ENCODE results near the gene HS3ST5. TPM values are rescaled to one million over a fixed set of nuclear protein-coding genes. Genes with fewer than 3 reads are reported as not detected.

HS3ST5 gene
- total and polyA plus RNA-seq, 9 donors, result 0.08 TPM; not detected in 8

- DNase-seq, result no peak
- 21 to 26% (median 25%) methylated on average over 7 of the region's 7 CpGs for WGBS, 3 donors
- TF ChIP-seq EP300 (IDR thresholded peaks at IDR 0.05) (no peak), POLR2A (IDR thresholded peaks at IDR 0.05) (no peak), CTCF (IDR thresholded peaks at IDR 0.05) (no peak)
- no peaks in the 10 kb centered on the region for H3K27me3 ChIP-seq
- no peaks in the 10 kb centered on the region for H3K36me3 ChIP-seq
- H3K9me3 ChIP-seq, result no peaks in the 10 kb centered on the region
- no peak overlapping the region for H3K4me3 ChIP-seq
- no peaks in the 10 kb centered on the region for H3K4me1 ChIP-seq (ENCODE audit: insufficient read depth)
- intact Hi-C loops (cut with DNase I), result no loop called here
- H3K27ac ChIP-seq, result no peak overlapping the region
Measured at GRCh38 chr6:114042267-114043016, 300.4 kb downstream of the HS3ST5 start.

DNA sequence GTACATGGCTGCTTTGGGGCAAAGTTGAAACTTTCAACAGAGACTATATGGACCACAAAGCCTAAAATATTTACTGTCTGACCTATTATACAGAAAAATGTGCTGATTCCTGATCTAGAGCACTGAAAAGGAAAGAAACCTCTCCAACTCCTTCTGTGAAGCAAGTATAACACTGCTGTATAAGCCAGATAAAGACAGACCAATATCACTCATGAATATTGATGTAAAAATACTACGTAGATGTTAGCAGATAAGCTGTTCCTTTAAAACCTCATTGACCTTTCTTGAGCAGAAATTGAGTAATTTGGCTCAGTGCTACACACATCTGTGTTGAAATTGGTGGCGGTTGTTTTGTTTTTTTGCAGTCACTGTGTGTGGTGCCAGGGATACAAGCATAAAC, 302.0 kb downstream of the HS3ST5 start:
- Histone ChIP-seq H3K9me3 (no peaks in the 10 kb centered on the region), H3K27me3 (no peaks in the 10 kb centered on the region), H3K4me1 (ENCODE audit: insufficient read depth) (no peaks in the 10 kb centered on the region), H3K36me3 (no peaks in the 10 kb centered on the region), H3K4me3 (no peak overlapping the region), H3K27ac (no peak overlapping the region)
- intact Hi-C loops (cut with DNase I), result no loop called here
- no peak for TF ChIP-seq CTCF (IDR thresholded peaks at IDR 0.05)
- 77 to 92% (median 81%) methylated on average over 2 of the region's 2 CpGs for WGBS, 3 donors
- no peak for DNase-seq

DNA sequence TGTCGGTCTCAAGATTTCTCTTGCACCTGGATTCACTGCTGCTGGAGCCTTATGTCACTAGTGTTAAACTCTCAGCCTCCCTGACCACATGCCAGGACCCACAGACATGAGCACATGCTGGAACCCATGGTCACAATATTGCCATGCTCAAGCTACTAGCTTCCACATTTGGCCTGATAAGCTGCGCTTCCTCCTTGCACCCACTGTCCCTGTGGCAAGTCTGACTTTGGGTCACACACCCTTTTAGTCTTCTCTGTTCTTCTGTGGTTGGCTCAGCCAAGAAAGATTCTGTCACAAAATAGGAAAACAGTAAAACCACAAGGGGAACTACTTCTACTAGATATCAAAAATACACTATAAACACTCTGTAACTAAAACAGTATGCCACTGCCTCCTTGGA, 303.0 kb downstream of the HS3ST5 start:
- TF ChIP-seq EP300 (IDR thresholded peaks at IDR 0.05), result no peak
- TF ChIP-seq POLR2A (IDR thresholded peaks at IDR 0.05), result no peak
- no peak for TF ChIP-seq CTCF (IDR thresholded peaks at IDR 0.05)
- 98 to 100% (median 100%) methylated on average over 2 of the region's 2 CpGs for WGBS, 3 donors
- Histone ChIP-seq H3K27me3 (no peaks in the 10 kb centered on the region), H3K4me1 (ENCODE audit: insufficient read depth) (no peaks in the 10 kb centered on the region), H3K4me3 (no peak overlapping the region), H3K9me3 (no peaks in the 10 kb centered on the region), H3K36me3 (no peaks in the 10 kb centered on the region), H3K27ac (no peak overlapping the region)
- intact Hi-C loops (cut with DNase I), result no loop called here
- no peak for DNase-seq

GRCh38 chr6:114033606-114034005, 309.2 kb downstream of the HS3ST5 start:
- H3K27me3 ChIP-seq, result no peaks in the 10 kb centered on the region
- DNase-seq, result no peak
- H3K27ac ChIP-seq, result no peak overlapping the region
- no peak for TF ChIP-seq CTCF (IDR thresholded peaks at IDR 0.05)
- no peak for TF ChIP-seq EP300 (IDR thresholded peaks at IDR 0.05)
- TF ChIP-seq POLR2A (IDR thresholded peaks at IDR 0.05), result no peak
- H3K4me1 ChIP-seq (ENCODE audit: insufficient read depth), result no peaks in the 10 kb centered on the region
- no peak overlapping the region for H3K4me3 ChIP-seq
- H3K36me3 ChIP-seq, result no peaks in the 10 kb centered on the region
- no peaks in the 10 kb centered on the region for H3K9me3 ChIP-seq
- intact Hi-C loops (cut with DNase I), result no loop called here

Data from ovary (tissue), 9 donors.